Stromal cell of bone marrow (primary cell): ENCODE measurements around the gene SNX20.

Experiments
- DNase-seq: peaks from one replicate; pipeline ENCODE4 v3.0.0-alpha.2; 2012; ENCODE audit warnings: low read depth

Gene SNX20

GRCh38 chr16:50704245-50704644 lies 23.1 kb upstream of the SNX20 start:
- DNase-seq: no peak

- DNase-seq: no peak
Measured at GRCh38 chr16:50702725-50703124, 21.6 kb upstream of the SNX20 start.

GRCh38 chr16:50699326-50700159 lies 18.4 kb upstream of the SNX20 start:
- no peak for DNase-seq

GRCh38 chr16:50697881-50698767 lies 17.0 kb upstream of the SNX20 start:
- peak; percentile 15 for DNase-seq

- DNase-seq: no peak
Measured at GRCh38 chr16:50697421-50697715, 16.3 kb upstream of the SNX20 start.

- peak; percentile 23 for DNase-seq
Measured at GRCh38 chr16:50696575-50697420, 15.7 kb upstream of the SNX20 start.

- DNase-seq: no peak
Measured at GRCh38 chr16:50696126-50696525, 15.0 kb upstream of the SNX20 start.

GRCh38 chr16:50695017-50696000 lies 14.2 kb upstream of the SNX20 start:
- DNase-seq: no peak

- no peak for DNase-seq
Measured at GRCh38 chr16:50694206-50694605, 13.1 kb upstream of the SNX20 start.

GRCh38 chr16:50692999-50693781 lies 12.1 kb upstream of the SNX20 start, which contains the start of gene NOD2:
Gene NOD2 (plus strand): TSS chr16:50693606. CDS start chr16:50699496, 5,890 bp downstream.
- DNase-seq: no peak

GRCh38 chr16:50692644-50692998 lies 11.5 kb upstream of the SNX20 start:
- DNase-seq: no peak

- DNase-seq: no peak
Measured at GRCh38 chr16:50690177-50690576, 9.1 kb upstream of the SNX20 start.

- no peak for DNase-seq
Measured at GRCh38 chr16:50688867-50689266, 7.8 kb upstream of the SNX20 start.

GRCh38 chr16:50688083-50688482 lies 7.0 kb upstream of the SNX20 start:
- DNase-seq: no peak

- DNase-seq: no peak
Measured at GRCh38 chr16:50685462-50686063, 4.5 kb upstream of the SNX20 start.

GRCh38 chr16:50684823-50685461 lies 3.8 kb upstream of the SNX20 start:
- no peak for DNase-seq

GRCh38 chr16:50683689-50684374 lies 2.7 kb upstream of the SNX20 start:
- no peak for DNase-seq

GRCh38 chr16:50680556-50680893 lies 587 bp downstream of the SNX20 start:
- DNase-seq: no peak
